Hypothalamus (tissue), 51 donors: ENCODE results near the gene BCAP31.
"Not testable (repeated sequence)": the region's sequence is repeated elsewhere in the genome, so short reads cannot be mapped to it uniquely, and the experiment has no call there.

Source experiments
- DNase-seq, 51 donors: peaks; one replicate each; lab custom pipeline; 2025; lab: John Stamatoyannopoulos, UW

Gene BCAP31

GRCh38 chrX:153763298-153763932 is 39.2 kb upstream of the BCAP31 start:
- DNase-seq = no peak

GRCh38 chrX:153762626-153763173 is 38.5 kb upstream of the BCAP31 start:
- DNase-seq = no peak

GRCh38 chrX:153761863-153762262 is 37.7 kb upstream of the BCAP31 start:
- no peak for DNase-seq

GRCh38 chrX:153755136-153755535 is 30.9 kb upstream of the BCAP31 start:
- no peak for DNase-seq

GRCh38 chrX:153750127-153750774 is 26.1 kb upstream of the BCAP31 start:
- DNase-seq = no peak

- DNase-seq = not testable (repeated sequence)
These were observed 24.8 kb upstream of the BCAP31 start for GRCh38 chrX:153749017-153749416.

GRCh38 chrX:153746991-153747390 is 22.8 kb upstream of the BCAP31 start:
- DNase-seq = not testable (repeated sequence)

- DNase-seq = no peak
These were observed 22.2 kb upstream of the BCAP31 start for GRCh38 chrX:153746359-153746758.

- not testable (repeated sequence) for DNase-seq
These were observed 20.9 kb upstream of the BCAP31 start for GRCh38 chrX:153745067-153745433.

- peak in 5 of 51 donors; percentile 12 to 31 (median 25) for DNase-seq
These were observed 20.3 kb upstream of the BCAP31 start for GRCh38 chrX:153744210-153745066.

GRCh38 chrX:153743468-153744209 is 19.5 kb upstream of the BCAP31 start:
- DNase-seq = not testable (repeated sequence)

- not testable (repeated sequence) for DNase-seq
These were observed 18.7 kb upstream of the BCAP31 start for GRCh38 chrX:153742796-153743467.

GRCh38 chrX:153742111-153742510 is 17.9 kb upstream of the BCAP31 start:
- DNase-seq = not testable (repeated sequence)

- no peak for DNase-seq
These were observed 17.3 kb upstream of the BCAP31 start for GRCh38 chrX:153741446-153741845.

- no peak for DNase-seq
These were observed 16.5 kb upstream of the BCAP31 start for GRCh38 chrX:153740631-153741222.

GRCh38 chrX:153739754-153740486 is 15.7 kb upstream of the BCAP31 start:
- DNase-seq = no peak

- no peak for DNase-seq
These were observed 13.9 kb upstream of the BCAP31 start for GRCh38 chrX:153738056-153738605.

GRCh38 chrX:153736871-153737441 is 12.8 kb upstream of the BCAP31 start:
- no peak for DNase-seq
